Upper lobe of left lung (tissue), 4 donors: ENCODE measurements around the gene HCK.

Experiments used
- CTCF ChIP-seq, 6 experiments: fragments of 450-650 bp in 4 of 6; fragments of 200-600 bp in 2 of 6; sonication (generic) in 2 of 6; IDR thresholded peaks; one replicate each; pipeline ENCODE4 v1.5.1; 2016 to 2019; ENCODE audit warnings: antibody characterized with exemption in 6 of 6
- EP300 ChIP-seq, 4 donors: sonication (generic); formaldehyde crosslinking; IDR thresholded peaks; one replicate each; pipeline ENCODE4 v1.5.1; 2017; ENCODE audit warnings: antibody characterized with exemption in 4 of 4, control low read depth in 2 of 4
- POLR2A ChIP-seq, 4 donors: fragments of 450-650 bp; IDR thresholded peaks; one replicate each; pipeline ENCODE4 v1.5.1; 2016 to 2017; ENCODE audit warnings: antibody characterized with exemption in 4 of 4, mild to moderate bottlenecking in 2 of 4
- POLR2AphosphoS5 ChIP-seq, 2 donors: sonication (generic); formaldehyde crosslinking; IDR thresholded peaks; one replicate each; pipeline ENCODE4 v1.5.1; 2017; ENCODE audit warnings: antibody characterized with exemption in 2 of 2

- no peak for TF ChIP-seq POLR2AphosphoS5 (IDR thresholded peaks at IDR 0.05)
- no peak for TF ChIP-seq CTCF (IDR thresholded peaks at IDR 0.05)
- TF ChIP-seq POLR2A (IDR thresholded peaks at IDR 0.05): no peak
- TF ChIP-seq EP300 (IDR thresholded peaks at IDR 0.05): no peak
These were observed 90.0 kb downstream of the HCK start for GRCh38 chr20:32142088-32142487.
